T-cell (primary cell): Measurements from ENCODE around the gene ATP9B. TPM values are rescaled to one million over a fixed set of nuclear protein-coding genes. Genes with fewer than 3 reads are reported as not detected.
"Not testable (repeated sequence)": the region's sequence is repeated elsewhere in the genome, so short reads cannot be mapped to it uniquely, and the experiment has no call there.

Experiments used
- ATAC-seq, 4 experiments: fragments of 200-7000 bp in 3 of 4; fragments of 150-1000 bp in 1 of 4; cut with Tn5 transposase; replicated peaks in 1 of 4; 1 replicate in 3 of 4; 2 replicates in 1 of 4; pipeline ENCODE4 v1.10.0; 2021; ENCODE audit warnings: moderate library complexity in 3 of 4, mild to moderate bottlenecking in 2 of 4, moderate number of reproducible peaks in 1 of 4
- CTCF ChIA-PET, 2 donors: fragments of 300-600 bp; sonication (Branson Sonifier 250); formaldehyde crosslinking; loops; one replicate each; lab custom pipeline; 2022; ENCODE audit warnings: antibody characterized with exemption in 2 of 2; lab: Charles Lee
- POLR2A ChIA-PET, 2 donors: fragments of 300-600 bp; sonication (Branson Sonifier 250); formaldehyde crosslinking; loops; one replicate each; lab custom pipeline; 2022; ENCODE audit warnings: antibody characterized with exemption in 2 of 2; lab: Charles Lee
- DNase-seq, 35 experiments: peaks; one replicate each; pipeline versions ENCODE4 v3.0.0 to v3.0.0-alpha.2; 2013 to 2023
- H3K27ac ChIP-seq: one replicate; pipeline ENCODE4 v1.5.1; 2013; ENCODE audit warnings: low read length
- H3K27me3 ChIP-seq, 2 experiments: replicated peaks in 1 of 2; 1 replicate in 1 of 2; 2 replicates in 1 of 2; pipeline versions ENCODE4 v1.6.1 to v1.7.0; 2013; ENCODE audit warnings: low read length in 1 of 2, mixed read lengths in 1 of 2; ENCODE audit not compliant: control insufficient read depth in 2 of 2, insufficient read depth in 2 of 2; ENCODE audit errors: extremely low read depth in 1 of 2
- H3K36me3 ChIP-seq, 2 donors: 1 replicate in 1 of 2; 2 replicates in 1 of 2; pipeline versions ENCODE4 v1.6.1 to v1.7.0; 2013; ENCODE audit warnings: low read length in 1 of 2; ENCODE audit not compliant: control insufficient read depth in 2 of 2, insufficient read depth in 1 of 2; ENCODE audit errors: extremely low read depth in 1 of 2
- H3K4me1 ChIP-seq, 2 experiments: 1 replicate in 1 of 2; 2 replicates in 1 of 2; pipeline versions ENCODE4 v1.6.1 to v1.7.0; 2013; ENCODE audit warnings: low read length in 2 of 2, mixed read lengths in 1 of 2; ENCODE audit not compliant: insufficient read depth in 2 of 2, control insufficient read depth in 1 of 2; ENCODE audit errors: extremely low read depth in 1 of 2
- H3K4me3 ChIP-seq, 2 donors: 1 replicate in 1 of 2; 2 replicates in 1 of 2; pipeline versions ENCODE4 v1.5.1 to v1.7.0; 2013; ENCODE audit warnings: mild to moderate bottlenecking in 2 of 2, low read length in 1 of 2, moderate library complexity in 1 of 2; ENCODE audit not compliant: control insufficient read depth in 1 of 2; ENCODE audit errors: extremely low read depth in 1 of 2
- H3K9me3 ChIP-seq: 2 replicates; pipeline ENCODE4 v1.7.0; 2013
- H3K27ac Mint-ChIP-seq, 2 donors: one replicate each; pipeline ENCODE4 v1.8.0; 2020 to 2021; ENCODE audit warnings: mild to moderate bottlenecking in 2 of 2, mixed read lengths in 2 of 2
- H3K27me3 Mint-ChIP-seq, 2 donors: one replicate each; pipeline ENCODE4 v1.8.0; 2021 to 2022; ENCODE audit warnings: mixed read lengths in 2 of 2
- H3K36me3 Mint-ChIP-seq: one replicate; pipeline ENCODE4 v1.8.0; 2021; ENCODE audit warnings: mixed read lengths
- H3K4me1 Mint-ChIP-seq, 3 donors: one replicate each; pipeline ENCODE4 v1.8.0; 2020 to 2022; ENCODE audit warnings: mixed read lengths in 3 of 3, mild to moderate bottlenecking in 1 of 3
- H3K4me3 Mint-ChIP-seq, 3 donors: one replicate each; pipeline ENCODE4 v1.8.0; 2020 to 2022; ENCODE audit warnings: mild to moderate bottlenecking in 3 of 3, mixed read lengths in 3 of 3, moderate library complexity in 3 of 3
- H3K9me3 Mint-ChIP-seq, 3 donors: one replicate each; pipeline ENCODE4 v1.8.0; 2020 to 2022; ENCODE audit warnings: mixed read lengths in 3 of 3
- WGBS: methylation state at CpG from one replicate; pipeline ENCODE4 v1.1.5; 2013; ENCODE audit warnings: missing lambda C conversion rate; ENCODE audit not compliant: insufficient coverage; 5-methylcytosine and 5-hydroxymethylcytosine counted together
- total RNA-seq, 35 experiments: library from RNA in 6 of 35; stranded (reverse) in 6 of 35; fragments of 120-200 nt in 1 of 35; gene quantifications; one replicate each; pipeline versions ENCODE4 v1.2.1 to v1.2.4 and lab custom pipeline; 2013 to 2026

The ATP9B gene
- total RNA-seq, 5 donors from 2014 or later (not counting 1 experiment from before 2014, with no cell fraction given), result 54.1 to 95.2 (median 65.4) TPM

DNA sequence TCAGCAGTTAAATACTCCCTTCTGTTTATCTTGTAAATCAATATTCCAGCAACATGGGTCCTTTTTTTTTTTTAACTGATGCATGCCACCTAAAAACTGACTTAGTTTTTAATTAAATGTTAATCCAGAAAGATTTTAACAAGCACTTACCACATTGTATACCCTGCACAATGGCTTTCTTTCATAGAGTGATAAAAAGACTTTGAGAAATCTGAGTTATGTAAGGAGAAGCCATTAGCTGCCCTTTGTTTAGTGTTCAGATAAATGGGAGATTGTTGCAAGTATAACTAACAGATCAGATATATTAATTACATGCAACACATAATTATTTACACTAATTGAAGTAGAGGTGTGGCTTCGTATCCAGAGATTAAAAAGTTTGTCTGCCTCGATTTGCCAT lies 303.8 kb downstream of the ATP9B start:
- no peaks in the 10 kb centered on the region for H3K27me3 Mint-ChIP-seq
- peaks cover 27 to 31% (median 30%) of the 10 kb centered on the region in 3 donors for H3K4me1 Mint-ChIP-seq
- peaks cover 20% of the 10 kb centered on the region for H3K36me3 Mint-ChIP-seq
- Histone ChIP-seq H3K27me3 (no peaks in the 10 kb centered on the region), H3K9me3 (no peaks in the 10 kb centered on the region), H3K4me3 (no peak overlapping the region), H3K27ac (no peak overlapping the region), H3K4me1 (peaks cover 5 to 22% of the 10 kb centered on the region in 2 experiments), H3K36me3 (peaks cover 5 to 27% of the 10 kb centered on the region in 2 donors)
- POLR2A ChIA-PET, result no interaction called here
- H3K4me3 Mint-ChIP-seq, result no peak overlapping the region
- H3K27ac Mint-ChIP-seq, result no peak overlapping the region
- no CpG with 5 or more reads among the region's 2 CpGs for WGBS
- no peak for ATAC-seq
- CTCF ChIA-PET, result interaction anchor here in 1 of 2 donors (0.7 kb wide), 1 partner anchor 265 kb away, joined by 4 read pairs; no protein-coding TSS in a partner anchor
- no peaks in the 10 kb centered on the region for H3K9me3 Mint-ChIP-seq
- DNase-seq, result no peak

DNA sequence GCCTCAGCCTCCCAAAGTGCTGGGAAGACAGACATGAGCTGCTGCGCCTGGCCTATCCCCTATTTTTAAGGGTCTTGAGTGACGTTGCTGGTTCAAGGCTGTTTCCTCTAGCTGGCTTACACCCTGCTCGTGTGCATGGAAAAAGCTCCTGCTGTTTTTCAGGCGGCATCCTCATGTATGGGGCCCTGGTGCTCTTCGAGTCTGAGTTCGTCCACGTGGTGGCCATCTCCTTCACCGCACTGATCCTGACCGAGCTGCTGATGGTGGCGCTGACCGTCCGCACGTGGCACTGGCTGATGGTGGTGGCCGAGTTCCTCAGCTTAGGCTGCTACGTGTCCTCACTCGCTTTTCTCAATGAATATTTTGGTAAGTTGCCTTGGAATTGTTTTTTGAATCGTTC lies 304.5 kb downstream of the ATP9B start:
- Mint-ChIP-seq H3K4me3 (no peak overlapping the region), H3K27me3 (no peaks in the 10 kb centered on the region), H3K9me3 (no peaks in the 10 kb centered on the region), H3K36me3 (peaks cover 23% of the 10 kb centered on the region), H3K27ac (no peak overlapping the region), H3K4me1 (peaks cover 20 to 25% (median 23%) of the 10 kb centered on the region in 3 donors)
- no peaks in the 10 kb centered on the region for H3K9me3 ChIP-seq
- ChIA-PET POLR2A (no interaction called here), CTCF (interaction anchor here in 1 of 2 donors (0.7 kb wide), 2 partner anchors 8 to 797 kb away, joined by 4 read pairs; no protein-coding TSS in a partner anchor)
- H3K4me1 ChIP-seq, result peaks cover 5 to 15% of the 10 kb centered on the region in 2 experiments
- H3K27ac ChIP-seq, result no peak overlapping the region
- DNase-seq (no peak), ATAC-seq (no peak)
- H3K36me3 ChIP-seq, result peaks cover 5 to 29% of the 10 kb centered on the region in 2 donors
- WGBS, result 95% methylated on average over 17 of the region's 17 CpGs
- no peaks in the 10 kb centered on the region for H3K27me3 ChIP-seq
- no peak overlapping the region for H3K4me3 ChIP-seq

DNA sequence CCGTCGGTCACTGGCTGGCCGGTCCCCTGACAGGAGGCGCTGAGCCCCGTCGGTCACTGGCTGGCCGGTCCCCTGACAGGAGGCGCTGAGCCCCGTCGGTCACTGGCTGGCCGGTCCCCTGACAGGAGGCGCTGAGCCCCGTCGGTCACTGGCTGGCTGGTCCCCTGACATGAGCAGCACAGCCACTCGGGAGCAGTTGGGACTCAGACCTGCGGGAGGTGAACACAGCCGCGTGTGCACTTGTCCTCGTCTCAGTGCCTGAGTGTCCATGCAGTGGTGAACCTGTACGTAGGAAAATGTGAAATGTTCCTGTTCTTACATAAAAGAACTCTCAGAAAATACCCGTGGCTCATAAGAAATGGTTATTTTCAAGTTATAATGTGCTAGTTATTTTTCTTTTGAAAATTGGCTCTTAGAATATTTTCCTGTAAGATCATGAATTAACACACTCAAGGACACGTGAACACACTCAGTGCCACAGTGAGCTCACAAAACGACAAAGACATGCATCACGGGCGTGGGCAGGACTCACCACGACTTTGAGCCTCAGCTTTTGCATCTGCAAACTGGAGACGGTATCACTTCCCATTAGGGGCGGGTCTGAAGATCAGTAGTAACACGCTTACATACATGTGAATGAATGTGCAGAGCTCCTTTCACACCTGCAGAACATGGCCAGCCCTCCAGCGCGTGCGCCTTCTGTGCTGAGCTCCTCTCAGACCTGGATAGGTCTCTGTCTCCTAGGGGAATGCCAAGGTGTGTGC lies 305.4 kb downstream of the ATP9B start:
- WGBS, result 79% methylated on average over 18 of the region's 32 CpGs
- Histone ChIP-seq H3K4me3 (no peak overlapping the region), H3K4me1 (peaks cover 5 to 20% of the 10 kb centered on the region in 2 experiments), H3K36me3 (peaks cover 10 to 29% of the 10 kb centered on the region in 2 donors), H3K27me3 (no peaks in the 10 kb centered on the region), H3K9me3 (no peaks in the 10 kb centered on the region), H3K27ac (no peak overlapping the region)
- CTCF ChIA-PET, result no interaction called here
- Mint-ChIP-seq H3K4me1 (peaks cover 24 to 28% (median 25%) of the 10 kb centered on the region in 3 donors), H3K36me3 (peaks cover 25% of the 10 kb centered on the region), H3K9me3 (no peaks in the 10 kb centered on the region), H3K27ac (no peak overlapping the region), H3K4me3 (no peak overlapping the region), H3K27me3 (no peaks in the 10 kb centered on the region)
- no peak for DNase-seq
- POLR2A ChIA-PET, result interaction anchor here in 1 of 2 donors (0.5 kb wide), 1 partner anchor 43 kb away, joined by 3 read pairs; no protein-coding TSS in a partner anchor
- no peak for ATAC-seq

DNA sequence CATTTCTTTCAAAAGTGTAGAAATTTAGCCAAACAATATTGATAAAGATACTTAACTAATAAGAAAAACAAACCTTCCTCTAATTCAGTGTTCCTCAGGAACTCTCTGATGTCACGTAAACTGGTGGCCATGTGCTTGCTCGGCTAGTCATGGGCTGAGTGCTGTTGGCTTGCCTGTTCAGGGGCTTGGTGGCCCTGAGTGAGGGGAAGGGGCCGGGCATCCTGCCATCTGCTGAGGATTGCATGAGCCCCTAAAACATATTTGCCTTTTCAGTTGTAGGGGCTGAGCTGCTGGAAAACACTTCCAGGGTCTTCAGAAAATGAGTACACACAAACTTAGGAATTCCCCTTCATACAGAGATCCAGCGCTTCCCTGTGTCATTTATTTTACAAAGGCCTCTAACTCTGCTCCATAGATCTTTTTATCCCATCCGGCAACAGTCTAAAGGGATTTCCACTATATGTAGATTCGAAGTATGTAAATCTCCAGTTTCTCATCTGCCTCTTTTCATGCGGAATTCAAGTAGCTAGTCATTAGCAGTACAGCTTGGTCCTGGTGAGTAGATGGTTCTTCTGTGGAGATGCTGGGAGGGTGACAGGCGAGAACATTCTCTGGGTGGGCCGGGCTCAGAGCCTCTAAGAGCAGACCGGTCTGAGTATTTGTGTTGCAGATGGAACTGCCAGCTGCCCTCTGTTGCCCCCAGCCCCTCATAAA lies 306.4 kb downstream of the ATP9B start:
- H3K4me3 ChIP-seq, result no peak overlapping the region
- ATAC-seq (no peak), DNase-seq (no peak)
- peaks cover 25% of the 10 kb centered on the region for H3K36me3 Mint-ChIP-seq
- CTCF ChIA-PET, result interaction anchor here (1.0 to 1.1 kb wide), 2 partner anchors 154 to 155 kb away, joined by 3 to 5 read pairs; no protein-coding TSS in a partner anchor
- no peak overlapping the region for H3K4me3 Mint-ChIP-seq
- no peaks in the 10 kb centered on the region for H3K9me3 Mint-ChIP-seq
- H3K4me1 Mint-ChIP-seq, result peaks cover 18 to 23% (median 21%) of the 10 kb centered on the region in 3 donors
- 100% methylated on average over 5 of the region's 10 CpGs for WGBS
- no peaks in the 10 kb centered on the region for H3K27me3 ChIP-seq
- peaks cover 10 to 29% of the 10 kb centered on the region in 2 donors for H3K36me3 ChIP-seq
- no peaks in the 10 kb centered on the region for H3K9me3 ChIP-seq
- peaks cover 5 to 21% of the 10 kb centered on the region in 2 experiments for H3K4me1 ChIP-seq
- H3K27ac Mint-ChIP-seq, result no peak overlapping the region
- H3K27ac ChIP-seq, result no peak overlapping the region
- POLR2A ChIA-PET, result interaction anchor here in 1 of 2 donors (0.5 kb wide), 2 partner anchors 44 to 148 kb away, joined by 3 to 5 read pairs; no protein-coding TSS in a partner anchor
- no peaks in the 10 kb centered on the region for H3K27me3 Mint-ChIP-seq

DNA sequence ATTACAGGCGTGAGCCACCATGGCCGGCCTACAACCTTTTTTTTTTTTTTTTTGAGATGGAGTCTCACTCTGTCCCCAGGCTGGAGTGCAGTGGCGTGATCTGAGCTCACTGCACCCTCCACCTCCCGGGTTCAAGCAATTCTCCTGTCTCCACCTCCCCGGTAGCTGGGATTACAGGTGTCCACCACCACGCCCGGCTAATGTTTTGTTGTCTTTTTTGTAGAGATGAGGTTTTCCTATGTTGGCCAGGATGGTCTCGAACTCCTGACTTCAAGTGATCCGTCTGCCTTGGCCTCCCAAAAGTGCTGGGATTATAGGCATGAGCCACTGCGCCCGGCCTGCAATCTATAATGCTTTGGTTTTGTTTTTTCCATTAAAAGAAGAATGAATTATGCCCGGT lies 307.5 kb downstream of the ATP9B start:
- not testable (repeated sequence) for DNase-seq, H3K27ac Mint-ChIP-seq, H3K27me3 Mint-ChIP-seq, H3K27me3 ChIP-seq, H3K9me3 ChIP-seq, H3K9me3 Mint-ChIP-seq, H3K27ac ChIP-seq, H3K4me3 ChIP-seq, H3K4me3 Mint-ChIP-seq, ATAC-seq
- ChIA-PET CTCF (interaction anchor here (0.6 to 1.1 kb wide), 7 partner anchors 141 to 277 kb away, joined by 3 to 6 read pairs (median 3); no protein-coding TSS in a partner anchor), POLR2A (interaction anchor here in 1 of 2 donors (0.6 kb wide), 1 partner anchor 162 kb away, joined by 12 read pairs; no protein-coding TSS in a partner anchor)
- H3K36me3 ChIP-seq, result peaks cover 10 to 29% of the 10 kb centered on the region in 2 donors
- Mint-ChIP-seq H3K4me1 (peaks cover 9 to 12% (median 10%) of the 10 kb centered on the region in 3 donors), H3K36me3 (peaks cover 22% of the 10 kb centered on the region)
- H3K4me1 ChIP-seq, result peaks cover 0 to 17% of the 10 kb centered on the region in 2 experiments
- WGBS, result 89% methylated on average over 4 of the region's 12 CpGs
